NCI-H146 treated with DMSO at 0.1 percent for 48 hours (cell line): ENCODE results near the gene KIF3A.

Experiments
- DNase-seq: peaks from one replicate; lab custom pipeline; 2025; ENCODE audit not compliant: unreplicated experiment; lab: John Stamatoyannopoulos, UW

The KIF3A gene

GRCh38 chr5:132679166-132679565 lies 58.2 kb downstream of the KIF3A start:
- no peak for DNase-seq

DNA sequence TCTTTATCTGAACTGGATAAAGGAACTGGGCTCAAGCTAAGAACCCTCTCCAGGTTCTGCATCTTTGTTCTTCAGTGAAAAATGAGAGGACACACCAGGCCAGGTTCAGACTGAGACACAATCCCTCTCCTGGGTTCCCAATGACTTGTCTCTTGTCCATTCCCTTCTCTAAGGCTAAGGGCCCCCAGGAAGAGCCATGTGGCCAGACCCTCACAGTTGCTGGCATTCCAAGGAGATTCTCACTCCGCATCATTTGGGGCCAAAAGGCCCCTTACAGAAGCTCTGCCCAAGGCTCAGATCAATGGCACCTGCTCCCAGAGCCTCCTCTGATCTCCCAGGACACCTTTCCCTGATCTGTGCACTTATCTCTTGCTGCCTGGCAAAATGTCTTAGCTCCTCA lies 58.6 kb downstream of the KIF3A start:
- DNase-seq, result no peak

GRCh38 chr5:132677682-132678400 lies 59.5 kb downstream of the KIF3A start:
- DNase-seq, result no peak

GRCh38 chr5:132677191-132677590 lies 60.2 kb downstream of the KIF3A start:
- no peak for DNase-seq

GRCh38 chr5:132675936-132676689 lies 61.2 kb downstream of the KIF3A start:
- no peak for DNase-seq

- no peak for DNase-seq
Observed at GRCh38 chr5:132674671-132675506, 62.5 kb downstream of the KIF3A start.

- DNase-seq, result no peak
Observed at GRCh38 chr5:132673939-132674630, 63.3 kb downstream of the KIF3A start, which contains the start of gene IL4. IL4 (plus strand) TSS chr5:132673989; CDS start chr5:132674051, 62 bp downstream.

DNA sequence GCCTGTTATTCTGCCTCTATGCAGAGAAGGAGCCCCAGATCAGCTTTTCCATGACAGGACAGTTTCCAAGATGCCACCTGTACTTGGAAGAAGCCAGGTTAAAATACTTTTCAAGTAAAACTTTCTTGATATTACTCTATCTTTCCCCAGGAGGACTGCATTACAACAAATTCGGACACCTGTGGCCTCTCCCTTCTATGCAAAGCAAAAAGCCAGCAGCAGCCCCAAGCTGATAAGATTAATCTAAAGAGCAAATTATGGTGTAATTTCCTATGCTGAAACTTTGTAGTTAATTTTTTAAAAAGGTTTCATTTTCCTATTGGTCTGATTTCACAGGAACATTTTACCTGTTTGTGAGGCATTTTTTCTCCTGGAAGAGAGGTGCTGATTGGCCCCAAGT lies 63.9 kb downstream of the KIF3A start:
- no peak for DNase-seq

DNA sequence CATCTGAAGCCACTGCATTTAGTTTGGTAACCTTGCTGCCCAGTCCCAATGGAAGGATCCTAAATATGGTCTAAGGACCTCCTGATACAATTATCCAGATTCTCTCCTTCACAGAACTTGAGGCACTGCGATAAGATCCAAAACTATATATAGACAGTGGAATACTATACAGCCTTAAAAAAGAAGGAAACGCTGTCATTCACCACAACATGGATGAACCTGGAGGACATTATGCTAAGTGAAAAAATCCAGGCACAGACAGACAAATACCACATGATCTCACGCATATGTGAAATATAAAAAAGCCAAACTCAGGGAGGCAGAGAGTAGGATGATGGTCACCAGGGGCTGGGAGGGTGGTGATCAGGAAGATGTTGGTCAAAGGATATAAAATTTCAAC lies 66.3 kb downstream of the KIF3A start:
- no peak for DNase-seq

GRCh38 chr5:132669966-132670882 lies 67.1 kb downstream of the KIF3A start:
- no peak for DNase-seq

GRCh38 chr5:132669455-132669820 lies 67.9 kb downstream of the KIF3A start:
- DNase-seq, result no peak

DNA sequence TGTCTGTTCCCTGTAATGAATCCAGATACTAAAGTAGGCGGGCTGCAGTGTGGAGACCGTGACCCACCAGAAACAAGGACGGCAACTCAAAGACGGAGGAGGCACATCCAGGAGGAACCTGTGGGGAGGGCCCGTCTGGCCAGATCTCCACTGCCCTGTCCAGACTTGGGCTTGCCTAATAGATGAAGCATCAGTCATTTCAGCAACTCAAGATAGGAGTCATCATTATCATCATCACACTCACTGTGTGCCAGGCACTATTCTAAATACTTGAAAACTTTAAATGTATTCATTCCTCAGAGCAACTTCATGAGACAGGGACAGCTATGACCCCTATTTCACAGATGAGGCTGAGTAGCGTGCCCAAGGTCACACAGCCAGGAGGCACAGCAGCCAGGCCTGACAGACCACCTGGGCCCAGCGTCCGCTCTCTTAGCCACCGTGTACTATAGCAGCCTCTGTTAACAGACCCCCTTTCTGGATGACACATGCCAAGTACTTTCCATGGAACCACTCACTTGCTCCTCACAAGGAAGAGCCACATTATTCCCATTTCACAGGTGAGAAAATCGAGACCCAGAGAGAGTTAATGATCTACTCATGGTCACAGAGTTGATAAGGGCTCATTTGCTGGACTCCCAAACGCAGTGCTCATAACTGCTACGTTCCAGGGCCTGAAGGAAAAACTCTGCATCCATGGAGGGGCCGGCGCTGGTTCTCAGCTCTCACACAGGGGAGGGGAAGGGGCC lies 68.5 kb downstream of the KIF3A start:
- no peak for DNase-seq

- DNase-seq, result no peak
Observed at GRCh38 chr5:132667761-132668705, 69.3 kb downstream of the KIF3A start.

- DNase-seq, result no peak
Observed at GRCh38 chr5:132667309-132667708, 70.0 kb downstream of the KIF3A start.

DNA sequence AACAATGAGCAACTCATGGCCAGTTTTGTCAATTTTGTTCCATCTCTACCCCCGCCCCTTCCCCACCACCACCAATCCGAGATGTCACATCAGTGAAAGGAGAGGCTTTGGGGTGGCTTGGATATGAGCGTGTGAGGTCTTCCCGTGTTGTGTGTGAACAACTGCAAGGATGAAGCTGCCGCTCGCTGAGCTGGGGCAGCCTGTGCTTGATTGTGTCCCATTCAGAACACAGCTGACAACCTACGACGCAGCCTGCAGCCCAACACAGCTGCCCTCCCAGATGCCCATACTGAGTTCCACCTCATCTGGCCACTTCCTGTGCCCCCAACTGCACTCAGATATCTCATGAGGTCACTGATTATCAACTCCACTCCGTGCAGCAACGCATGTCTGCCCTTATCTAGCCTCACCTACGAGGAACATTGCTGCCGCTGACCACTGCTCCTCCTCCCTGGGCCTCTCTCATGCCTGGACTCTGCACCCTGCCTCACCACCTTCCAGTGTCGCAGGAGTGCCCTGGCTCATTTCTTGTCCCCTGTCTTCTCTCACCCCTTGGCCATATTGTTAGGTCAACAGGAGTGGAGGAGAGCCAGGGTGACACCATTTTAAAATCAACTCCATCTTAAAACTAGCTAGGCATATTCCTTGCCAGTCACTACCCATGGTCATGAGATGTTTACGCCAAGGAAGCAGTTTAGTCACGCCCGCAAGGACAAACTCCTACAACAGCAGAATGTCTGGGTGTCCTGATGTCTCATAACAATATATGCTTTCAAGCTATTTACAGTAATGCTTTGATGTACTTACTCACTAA lies 70.8 kb downstream of the KIF3A start:
- DNase-seq, result no peak

GRCh38 chr5:132665574-132666080 lies 71.7 kb downstream of the KIF3A start:
- DNase-seq, result no peak

DNA sequence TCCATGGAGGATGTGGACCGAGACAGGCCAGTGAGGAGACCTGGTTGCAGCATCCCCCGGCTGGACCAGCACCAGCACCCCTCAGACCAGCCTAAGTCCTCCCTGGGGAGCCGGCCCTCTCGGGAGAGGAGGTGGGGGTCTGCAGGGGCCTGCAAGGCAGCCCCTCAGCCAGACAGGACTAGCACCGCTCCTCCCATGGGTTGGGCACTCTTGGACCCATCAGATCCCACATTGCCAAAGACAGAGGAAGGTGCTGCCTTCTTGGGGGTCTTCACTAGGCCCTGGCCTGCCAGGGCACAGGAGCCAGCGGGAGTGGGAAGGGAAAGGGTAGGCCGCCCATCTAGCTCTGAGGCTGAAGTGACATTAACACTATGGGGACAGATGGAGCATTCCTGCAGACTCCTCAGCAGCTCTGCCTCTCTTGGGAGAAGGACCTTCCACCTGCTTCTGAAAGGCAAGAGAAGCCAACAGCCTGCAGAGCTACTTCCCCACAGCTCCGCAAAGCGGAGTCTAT lies 72.6 kb downstream of the KIF3A start:
- DNase-seq, result no peak
